OCI-M2 (cell line): ENCODE results near the gene MUC4.
"Not testable (repeated sequence)": the region's sequence is repeated elsewhere in the genome, so short reads cannot be mapped to it uniquely, and the experiment has no call there.

Experiments
- DNase-seq: peaks from one replicate; lab custom pipeline; 2025; ENCODE audit not compliant: unreplicated experiment; lab: John Stamatoyannopoulos, UW

MUC4 gene

GRCh38 chr3:195835791-195836190, 24.1 kb upstream of the MUC4 start:
- no peak for DNase-seq

- DNase-seq = no peak
Observed at GRCh38 chr3:195834675-195835583, 23.2 kb upstream of the MUC4 start.

GRCh38 chr3:195829897-195830254, 18.1 kb upstream of the MUC4 start:
- DNase-seq = no peak

- no peak for DNase-seq
Observed at GRCh38 chr3:195828762-195829161, 17.0 kb upstream of the MUC4 start.

- DNase-seq = no peak
Observed at GRCh38 chr3:195825857-195826804, 14.4 kb upstream of the MUC4 start.

- DNase-seq = no peak
Observed at GRCh38 chr3:195825191-195825588, 13.5 kb upstream of the MUC4 start.

- not testable (repeated sequence) for DNase-seq
Observed at GRCh38 chr3:195824425-195825190, 12.9 kb upstream of the MUC4 start.

GRCh38 chr3:195823999-195824398, 12.3 kb upstream of the MUC4 start:
- DNase-seq = no peak

- no peak for DNase-seq
Observed at GRCh38 chr3:195823280-195823679, 11.6 kb upstream of the MUC4 start.

GRCh38 chr3:195822131-195822696, 10.5 kb upstream of the MUC4 start:
- DNase-seq = no peak

- no peak for DNase-seq
Observed at GRCh38 chr3:195821403-195822130, 9.8 kb upstream of the MUC4 start.

- DNase-seq = no peak
Observed at GRCh38 chr3:195820901-195821300, 9.2 kb upstream of the MUC4 start.

GRCh38 chr3:195820186-195820585, 8.5 kb upstream of the MUC4 start:
- DNase-seq = no peak

- no peak for DNase-seq
Observed at GRCh38 chr3:195818301-195818700, 6.6 kb upstream of the MUC4 start.

GRCh38 chr3:195817578-195818135, 5.9 kb upstream of the MUC4 start:
- DNase-seq = no peak

GRCh38 chr3:195816276-195816913, 4.7 kb upstream of the MUC4 start:
- not testable (repeated sequence) for DNase-seq

GRCh38 chr3:195815169-195815771, 3.5 kb upstream of the MUC4 start:
- DNase-seq = no peak

GRCh38 chr3:195813916-195814640, 2.3 kb upstream of the MUC4 start:
- DNase-seq = no peak
